BLaER1 treated with 17β-estradiol and CSF1 and Interleukin-3, amounts not matched to agents 10 nM and 100 nM (cell line): Measurements from ENCODE around the gene ENDOU.

Experiments used
- H3K27ac ChIP-seq, 11 experiments: shearing (Covaris generic); formaldehyde crosslinking; 2 replicates each; pipeline ENCODE4 v1.8.1; 2022
- H3K27me3 ChIP-seq, 11 experiments: shearing (Covaris generic); formaldehyde crosslinking; 2 replicates each; pipeline ENCODE4 v1.8.1; 2022
- H3K36me3 ChIP-seq, 11 experiments: shearing (Covaris generic); formaldehyde crosslinking; 2 replicates each; pipeline ENCODE4 v1.8.1; 2022
- H3K4me1 ChIP-seq, 10 experiments: shearing (Covaris generic); formaldehyde crosslinking; 2 replicates each; pipeline ENCODE4 v1.8.1; 2022
- H3K4me2 ChIP-seq, 11 experiments: shearing (Covaris generic); formaldehyde crosslinking; 2 replicates each; pipeline ENCODE4 v1.8.1; 2022
- H3K4me3 ChIP-seq, 10 experiments: shearing (Covaris generic); formaldehyde crosslinking; 2 replicates each; pipeline ENCODE4 v1.8.1; 2022
- H3K9ac ChIP-seq, 11 experiments: shearing (Covaris generic); formaldehyde crosslinking; 2 replicates each; pipeline ENCODE4 v1.8.1; 2022
- H3K9me3 ChIP-seq, 11 experiments: shearing (Covaris generic); formaldehyde crosslinking; replicated peaks in 1 of 11; 2 replicates each; pipeline ENCODE4 v1.8.1; 2022
- H4K20me1 ChIP-seq, 11 experiments: shearing (Covaris generic); formaldehyde crosslinking; 2 replicates each; pipeline ENCODE4 v1.8.1; 2022
- Cebpa-rat ChIP-seq, 11 experiments: shearing (Covaris generic); IDR thresholded peaks; 2 replicates each; pipeline ENCODE4 v1.8.1; 2022

ENDOU gene

DNA sequence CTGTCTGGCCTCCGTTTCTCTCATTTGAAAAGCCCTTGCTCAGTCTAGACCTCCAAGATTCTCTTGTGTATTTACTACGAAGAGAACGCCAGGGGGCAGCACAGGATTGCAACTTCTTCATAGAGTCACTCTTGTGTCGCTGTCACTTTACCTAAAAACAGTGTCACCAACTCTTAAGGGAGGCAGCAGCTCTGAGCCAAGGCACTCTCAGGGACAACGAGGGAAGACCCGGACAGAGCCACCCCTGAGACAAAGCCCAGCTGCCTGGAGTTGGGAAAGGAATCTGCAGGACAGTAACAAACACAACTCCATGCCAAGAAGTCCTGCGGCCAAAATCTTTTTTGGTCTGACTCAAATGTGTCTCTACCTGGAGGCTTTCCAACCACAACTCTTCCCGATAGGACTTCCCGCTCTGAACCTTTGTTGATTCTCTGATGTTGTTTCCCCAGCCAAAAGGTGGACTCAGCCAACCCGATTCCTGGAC lies 9.9 kb downstream of the ENDOU start:
- no peaks in the 10 kb centered on the region for H3K9me3 ChIP-seq
- H3K27me3 ChIP-seq = no peaks in the 10 kb centered on the region
- TF ChIP-seq Cebpa-rat (IDR thresholded peaks at IDR 0.05) = no peak
- no peak overlapping the region for H3K4me3 ChIP-seq
- H3K9ac ChIP-seq = no peak overlapping the region
- peak overlapping the region in 10 of 11 experiments; percentile 7 to 86 (median 72); a peak in 11 of 22 replicates for H3K4me2 ChIP-seq
- H3K27ac ChIP-seq = no peak overlapping the region
- peaks cover 30 to 62% (median 38%) of the 10 kb centered on the region in 10 experiments for H3K4me1 ChIP-seq
- H3K36me3 ChIP-seq = 0 out of 22 replicates have a peak, but pooled peaks cover 0 to 2% (median 0%) of the 10 kb centered on the region in 11 experiments
- no peaks in the 10 kb centered on the region for H4K20me1 ChIP-seq

GRCh38 chr12:47714826-47715386 lies 10.4 kb downstream of the ENDOU start:
- no peaks in the 10 kb centered on the region for H3K27me3 ChIP-seq
- H3K4me1 ChIP-seq = peaks cover 30 to 67% (median 40%) of the 10 kb centered on the region in 10 experiments
- H3K4me2 ChIP-seq = peak overlapping the region in 3 of 11 experiments; percentile 73 to 81 (median 79); a peak in 6 of 22 replicates
- H3K36me3 ChIP-seq = 0 out of 22 replicates have a peak, but pooled peaks cover 0 to 2% (median 0%) of the 10 kb centered on the region in 11 experiments
- H3K9ac ChIP-seq = no peak overlapping the region; a peak in 1 of 22 replicates
- no peaks in the 10 kb centered on the region for H3K9me3 ChIP-seq
- H4K20me1 ChIP-seq = no peaks in the 10 kb centered on the region
- H3K4me3 ChIP-seq = no peak overlapping the region
- TF ChIP-seq Cebpa-rat (IDR thresholded peaks at IDR 0.05) = no peak
- H3K27ac ChIP-seq = no peak overlapping the region

- no peaks in the 10 kb centered on the region for H4K20me1 ChIP-seq
- H3K4me1 ChIP-seq = peaks cover 34 to 82% (median 51%) of the 10 kb centered on the region in 10 experiments
- H3K27me3 ChIP-seq = no peaks in the 10 kb centered on the region
- no peaks in the 10 kb centered on the region for H3K9me3 ChIP-seq
- H3K36me3 ChIP-seq = no peaks in the 10 kb centered on the region
- TF ChIP-seq Cebpa-rat (IDR thresholded peaks at IDR 0.05) = no peak
- H3K4me3 ChIP-seq = no peak overlapping the region
- no peak overlapping the region; a peak in 1 of 22 replicates for H3K9ac ChIP-seq
- H3K4me2 ChIP-seq = no peak overlapping the region
- no peak overlapping the region for H3K27ac ChIP-seq
Measured at GRCh38 chr12:47712171-47712570, 13.1 kb downstream of the ENDOU start.

- Histone ChIP-seq H3K9ac (peak overlapping the region in 1 of 11 experiments; percentile 32; a peak in 1 of 22 replicates), H3K9me3 (no peaks in the 10 kb centered on the region), H3K4me3 (no peak overlapping the region), H3K4me1 (peaks cover 33 to 80% (median 49%) of the 10 kb centered on the region in 10 experiments), H3K36me3 (no peaks in the 10 kb centered on the region), H3K27me3 (no peaks in the 10 kb centered on the region), H4K20me1 (no peaks in the 10 kb centered on the region), H3K27ac (no peak overlapping the region), H3K4me2 (peak overlapping the region in 3 of 11 experiments; percentile 73 to 93 (median 89); a peak in 5 of 22 replicates)
- TF ChIP-seq Cebpa-rat (IDR thresholded peaks at IDR 0.05) = no peak
Measured at GRCh38 chr12:47711448-47711847, 13.8 kb downstream of the ENDOU start.

- Histone ChIP-seq H3K27me3 (no peaks in the 10 kb centered on the region), H4K20me1 (peaks cover 0 to 4% (median 0%) of the 10 kb centered on the region in 11 experiments; a peak in 7 of 22 replicates), H3K36me3 (no peaks in the 10 kb centered on the region), H3K9me3 (no peaks in the 10 kb centered on the region), H3K4me1 (peaks cover 22 to 73% (median 37%) of the 10 kb centered on the region in 10 experiments), H3K4me2 (peak overlapping the region in 5 of 11 experiments; percentile 73 to 93 (median 89); a peak in 10 of 22 replicates), H3K9ac (peak overlapping the region in 2 of 11 experiments; percentile 23 to 33; a peak in 2 of 22 replicates), H3K4me3 (no peak overlapping the region), H3K27ac (peak overlapping the region in 5 of 11 experiments; percentile 5 to 77 (median 47); a peak in 7 of 22 replicates)
- TF ChIP-seq Cebpa-rat (IDR thresholded peaks at IDR 0.05) = no peak
Measured at GRCh38 chr12:47710278-47710677, 15.0 kb downstream of the ENDOU start.

GRCh38 chr12:47709671-47710070 lies 15.6 kb downstream of the ENDOU start:
- peak overlapping the region in 2 of 11 experiments; percentile 23 to 33; a peak in 2 of 22 replicates for H3K9ac ChIP-seq
- H3K4me3 ChIP-seq = no peak overlapping the region
- TF ChIP-seq Cebpa-rat (IDR thresholded peaks at IDR 0.05) = no peak
- H3K9me3 ChIP-seq = no peaks in the 10 kb centered on the region
- peak overlapping the region in 5 of 11 experiments; percentile 5 to 77 (median 47); a peak in 8 of 22 replicates for H3K27ac ChIP-seq
- peak overlapping the region in 7 of 11 experiments; percentile 0 to 93 (median 75); a peak in 11 of 22 replicates for H3K4me2 ChIP-seq
- H4K20me1 ChIP-seq = peaks cover 0 to 10% (median 5%) of the 10 kb centered on the region in 11 experiments; a peak in 11 of 22 replicates
- H3K4me1 ChIP-seq = peaks cover 28 to 72% (median 41%) of the 10 kb centered on the region in 10 experiments
- H3K36me3 ChIP-seq = no peaks in the 10 kb centered on the region
- no peaks in the 10 kb centered on the region for H3K27me3 ChIP-seq

GRCh38 chr12:47709237-47709636 lies 16.1 kb downstream of the ENDOU start:
- Histone ChIP-seq H4K20me1 (peaks cover 0 to 14% (median 9%) of the 10 kb centered on the region in 11 experiments; a peak in 11 of 22 replicates), H3K36me3 (no peaks in the 10 kb centered on the region), H3K4me2 (peak overlapping the region in 8 of 11 experiments; percentile 0 to 93 (median 74); a peak in 12 of 22 replicates), H3K4me3 (no peak overlapping the region), H3K27ac (peak overlapping the region in 4 of 11 experiments; percentile 31 to 77 (median 58); a peak in 8 of 22 replicates), H3K4me1 (peaks cover 32 to 72% (median 46%) of the 10 kb centered on the region in 10 experiments), H3K27me3 (no peaks in the 10 kb centered on the region), H3K9ac (no peak overlapping the region), H3K9me3 (no peaks in the 10 kb centered on the region)
- TF ChIP-seq Cebpa-rat (IDR thresholded peaks at IDR 0.05) = no peak

DNA sequence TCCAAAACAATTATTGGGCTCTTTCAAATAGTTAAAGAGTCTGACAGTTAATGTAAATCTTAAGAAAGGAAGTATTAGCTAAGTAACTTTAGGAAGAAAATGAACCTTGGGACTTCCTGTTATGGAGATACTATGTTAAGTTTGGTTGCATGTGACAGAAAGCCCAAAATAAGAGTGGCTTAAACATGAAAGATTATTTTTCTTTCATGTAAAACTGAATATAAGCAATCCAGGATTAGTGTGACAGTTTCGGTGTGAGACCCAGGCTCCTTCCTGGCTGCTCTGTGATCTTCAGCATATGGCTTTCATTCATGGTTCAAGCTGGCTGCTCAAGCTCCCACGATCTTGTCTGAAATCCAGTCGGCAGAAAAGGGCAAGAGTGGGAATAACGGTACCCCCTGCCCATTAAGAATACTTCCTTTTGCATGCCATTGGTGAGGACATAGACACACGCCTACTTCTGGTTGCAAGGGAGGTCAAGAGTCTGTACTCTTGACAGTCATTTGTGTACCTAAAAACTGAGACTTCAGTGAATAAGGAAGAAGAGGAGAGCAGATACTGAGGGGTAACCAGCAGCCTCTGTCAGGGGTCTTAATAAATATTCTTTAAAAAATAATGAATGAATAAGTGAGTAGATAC lies 17.3 kb downstream of the ENDOU start:
- Histone ChIP-seq H3K36me3 (peaks cover 0 to 10% (median 1%) of the 10 kb centered on the region in 11 experiments; a peak in 5 of 22 replicates), H3K4me2 (peak overlapping the region; percentile 73 to 99 (median 89)), H3K9ac (peak overlapping the region in 1 of 11 experiments; percentile 45; a peak in 1 of 22 replicates), H3K9me3 (no peaks in the 10 kb centered on the region), H3K4me1 (peaks cover 37 to 73% (median 57%) of the 10 kb centered on the region in 10 experiments), H3K27ac (peak overlapping the region in 6 of 11 experiments; percentile 6 to 87 (median 37); a peak in 7 of 22 replicates), H4K20me1 (peaks cover 0 to 26% (median 21%) of the 10 kb centered on the region in 11 experiments; a peak in 12 of 22 replicates), H3K4me3 (peak overlapping the region in 2 of 10 experiments; percentile 17 to 84; a peak in 2 of 20 replicates), H3K27me3 (no peaks in the 10 kb centered on the region)
- TF ChIP-seq Cebpa-rat (IDR thresholded peaks at IDR 0.05) = no peak
